Neural progenitor cell (in vitro differentiated cells): ENCODE measurements around the gene THYN1.

ENCODE experiments used
- EZH2phosphoT487 ChIP-seq: fragments of 200-600 bp; sonication (generic); IDR thresholded peaks from 2 replicates; pipeline ENCODE4 v1.6.1; 2017; ENCODE audit warnings: antibody characterized with exemption
- TF ChIP-seq, protein P1 (sequence below): fragments of 200-600 bp; sonication (generic); IDR thresholded peaks from 2 replicates; pipeline ENCODE4 v1.5.1; 2017; ENCODE audit warnings: antibody characterized with exemption, mild to moderate bottlenecking

DNA sequence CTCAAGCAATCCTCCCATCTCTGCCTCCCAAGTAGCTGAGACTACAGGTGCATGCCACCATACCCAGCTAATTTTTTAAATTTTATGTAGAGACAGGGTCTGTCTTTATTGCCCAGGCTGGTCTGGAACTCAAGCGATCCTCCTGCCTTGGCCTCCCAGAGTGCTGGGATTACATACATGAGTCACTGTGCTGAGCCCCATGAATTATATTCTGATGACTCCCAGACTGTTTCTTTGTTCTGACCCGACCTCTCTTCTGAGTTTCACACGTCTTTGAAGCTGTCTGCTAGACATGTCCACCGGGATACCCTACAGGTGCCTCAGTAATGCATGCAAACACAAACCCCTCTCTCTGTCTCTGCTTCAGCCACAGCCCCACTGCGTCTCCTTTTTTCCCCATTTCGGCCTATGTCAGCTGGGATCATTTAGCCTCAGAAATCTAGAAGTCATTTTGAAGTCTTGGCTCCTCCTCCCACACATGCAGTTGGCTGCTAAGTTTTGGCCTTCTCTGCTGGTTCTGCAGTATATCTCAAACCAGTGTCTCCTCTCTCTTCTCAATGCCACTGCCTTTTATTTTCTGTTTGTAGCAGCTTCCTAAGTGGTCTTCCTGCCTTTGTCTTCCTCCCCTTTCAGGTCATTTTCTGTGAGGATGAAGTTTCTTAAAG is 23.9 kb downstream of the THYN1 start:
- TF ChIP-seq, protein P1, sequence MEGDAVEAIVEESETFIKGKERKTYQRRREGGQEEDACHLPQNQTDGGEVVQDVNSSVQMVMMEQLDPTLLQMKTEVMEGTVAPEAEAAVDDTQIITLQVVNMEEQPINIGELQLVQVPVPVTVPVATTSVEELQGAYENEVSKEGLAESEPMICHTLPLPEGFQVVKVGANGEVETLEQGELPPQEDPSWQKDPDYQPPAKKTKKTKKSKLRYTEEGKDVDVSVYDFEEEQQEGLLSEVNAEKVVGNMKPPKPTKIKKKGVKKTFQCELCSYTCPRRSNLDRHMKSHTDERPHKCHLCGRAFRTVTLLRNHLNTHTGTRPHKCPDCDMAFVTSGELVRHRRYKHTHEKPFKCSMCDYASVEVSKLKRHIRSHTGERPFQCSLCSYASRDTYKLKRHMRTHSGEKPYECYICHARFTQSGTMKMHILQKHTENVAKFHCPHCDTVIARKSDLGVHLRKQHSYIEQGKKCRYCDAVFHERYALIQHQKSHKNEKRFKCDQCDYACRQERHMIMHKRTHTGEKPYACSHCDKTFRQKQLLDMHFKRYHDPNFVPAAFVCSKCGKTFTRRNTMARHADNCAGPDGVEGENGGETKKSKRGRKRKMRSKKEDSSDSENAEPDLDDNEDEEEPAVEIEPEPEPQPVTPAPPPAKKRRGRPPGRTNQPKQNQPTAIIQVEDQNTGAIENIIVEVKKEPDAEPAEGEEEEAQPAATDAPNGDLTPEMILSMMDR, result no peak
- no peak for TF ChIP-seq EZH2phosphoT487
